Caco-2 (cell line): ENCODE results near the gene RBM4. TPM values are rescaled to one million over a fixed set of nuclear protein-coding genes. Genes with fewer than 3 reads are reported as not detected.

Experiments used
- BruUV-seq: library from RNA; stranded (reverse); fragments of 400-500 nt; replicated peaks from 2 replicates; lab custom pipeline; 2021; lab: Mats Ljungman, UMichigan
- CTCF ChIA-PET: fragments of 300-600 bp; sonication (Branson Sonifier 250); formaldehyde crosslinking; loops from one replicate; lab custom pipeline; 2022; ENCODE audit warnings: antibody characterized with exemption; lab: Charles Lee
- POLR2A ChIA-PET: fragments of 300-600 bp; sonication (Branson Sonifier 250); formaldehyde crosslinking; loops from one replicate; lab custom pipeline; 2022; ENCODE audit warnings: antibody characterized with exemption; lab: Charles Lee
- DNase-seq, 2 experiments: peaks; one replicate each; pipeline versions ENCODE4 v3.0.0 to v3.0.0-alpha.2; 2020 to 2022
- H3K27me3 ChIP-seq: replicated peaks from 2 replicates; pipeline ENCODE4 v1.6.0; 2011; ENCODE audit warnings: low read length; ENCODE audit not compliant: control insufficient read depth, insufficient read depth
- H3K36me3 ChIP-seq: 2 replicates; pipeline ENCODE4 v1.5.1; 2011; ENCODE audit warnings: low read length; ENCODE audit not compliant: control insufficient read depth, insufficient read depth
- H3K4me1 ChIP-seq: fragments of 250-450 bp; sonication (Bioruptor Pico); 2 replicates; pipeline ENCODE4 v1.5.1; 2020; ENCODE audit warnings: mild to moderate bottlenecking
- H3K4me3 ChIP-seq: 2 replicates; pipeline ENCODE4 v1.5.1; 2011; ENCODE audit warnings: low read depth, mild to moderate bottlenecking, control low read depth, low read length
- H3K9me3 ChIP-seq: fragments of 250-450 bp; sonication (Bioruptor Pico); 2 replicates; pipeline ENCODE4 v1.5.1; 2020; ENCODE audit warnings: mild to moderate bottlenecking, moderate library complexity
- H3K27ac Mint-ChIP-seq: one replicate; pipeline ENCODE4 v1.8.0; 2022; ENCODE audit warnings: mixed read lengths; ENCODE audit not compliant: unreplicated experiment
- H3K27me3 Mint-ChIP-seq: one replicate; pipeline ENCODE4 v1.8.0; 2022; ENCODE audit warnings: mixed read lengths; ENCODE audit not compliant: insufficient read depth, unreplicated experiment
- H3K36me3 Mint-ChIP-seq: one replicate; pipeline ENCODE4 v1.8.0; 2022; ENCODE audit warnings: mild to moderate bottlenecking, mixed read lengths; ENCODE audit not compliant: insufficient read depth, unreplicated experiment
- H3K4me1 Mint-ChIP-seq: one replicate; pipeline ENCODE4 v1.8.0; 2022; ENCODE audit warnings: low read depth, mixed read lengths; ENCODE audit not compliant: unreplicated experiment
- H3K4me3 Mint-ChIP-seq: one replicate; pipeline ENCODE4 v1.8.0; 2022; ENCODE audit warnings: mild to moderate bottlenecking, moderate library complexity, mixed read lengths; ENCODE audit not compliant: unreplicated experiment
- H3K9me3 Mint-ChIP-seq: one replicate; pipeline ENCODE4 v1.8.0; 2022; ENCODE audit warnings: mixed read lengths; ENCODE audit not compliant: unreplicated experiment
- CTCF ChIP-seq, 2 experiments: fragments of 200-600 bp in 1 of 2; IDR thresholded peaks; 1 replicate in 1 of 2; 2 replicates in 1 of 2; pipeline versions ENCODE4 v1.5.1 to v1.8.0; 2011 to 2022; ENCODE audit warnings: antibody characterized with exemption in 1 of 2, control low read depth in 1 of 2, inconsistent platforms in 1 of 2, low read depth in 1 of 2, low read length in 1 of 2, mild to moderate bottlenecking in 1 of 2, moderate library complexity in 1 of 2; ENCODE audit not compliant: insufficient read depth in 1 of 2, severe bottlenecking in 1 of 2, unreplicated experiment in 1 of 2
- intact Hi-C: fragments of 100-400 bp; cut with micrococcal nuclease; formaldehyde crosslinking; loops from one replicate; pipeline ENCODE4 v1.10.0; 2022; ENCODE audit not compliant: unreplicated experiment
- total RNA-seq: library from RNA; stranded (reverse); gene quantifications from 2 replicates; pipeline ENCODE4 v1.2.3, GENCODE V29; 2022

Gene RBM4
- total RNA-seq, 1 experiment from 2014 or later: 257 TPM

- H3K36me3 ChIP-seq: peaks cover 6% of the 10 kb centered on the region; the same call in 1 of the 2 replicates
- no peaks in the 10 kb centered on the region for H3K27me3 Mint-ChIP-seq
- no peak for DNase-seq
- H3K4me1 ChIP-seq: peaks cover 16% of the 10 kb centered on the region
- no peak overlapping the region for H3K27ac Mint-ChIP-seq
- intact Hi-C loops: no loop called here
- no TSS peak for BruUV-seq
- TF ChIP-seq CTCF (IDR thresholded peaks at IDR 0.05; ENCODE audit: insufficient read depth in 1 of 2, low read depth in 1 of 2, low read length in 1 of 2, severe bottlenecking in 1 of 2, unreplicated experiment in 1 of 2): no peak
- no peaks in the 10 kb centered on the region for H3K9me3 Mint-ChIP-seq
- POLR2A ChIA-PET: no interaction called here
- H3K4me3 ChIP-seq: no peak overlapping the region
- H3K4me1 Mint-ChIP-seq: peaks cover 11% of the 10 kb centered on the region
- CTCF ChIA-PET: interaction anchor here (1.5 kb wide), 1 partner anchor 13 kb away, joined by 4 read pairs; no protein-coding TSS in a partner anchor
- peaks cover 41% of the 10 kb centered on the region for H3K36me3 Mint-ChIP-seq
- no peak overlapping the region for H3K4me3 Mint-ChIP-seq
- no peaks in the 10 kb centered on the region for H3K27me3 ChIP-seq
- H3K9me3 ChIP-seq: no peaks in the 10 kb centered on the region
These were observed 52.9 kb downstream of the RBM4 start for GRCh38 chr11:66691311-66691980.

DNA sequence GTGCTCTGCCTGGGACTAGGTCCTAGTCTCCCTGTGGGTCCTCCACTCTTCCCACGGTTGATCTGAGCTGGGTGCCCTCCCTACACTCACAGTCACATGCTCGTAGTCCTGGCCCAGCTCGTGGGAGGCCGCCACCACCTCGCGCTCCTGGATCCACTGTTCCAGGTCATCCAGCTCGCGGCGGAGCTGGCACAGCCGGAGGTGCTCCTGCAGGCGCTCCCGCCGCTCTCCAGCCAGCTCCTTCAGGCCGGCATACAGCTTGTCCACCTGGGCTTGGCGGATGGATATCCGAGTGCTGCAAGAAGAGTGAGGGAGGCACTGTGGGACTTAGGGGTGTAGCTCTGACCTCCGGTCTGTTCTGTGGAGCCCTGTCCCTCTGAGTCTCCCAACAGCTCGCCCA, 53.9 kb downstream of the RBM4 start:
- H3K27ac Mint-ChIP-seq: no peak overlapping the region
- H3K4me3 Mint-ChIP-seq: no peak overlapping the region
- no peaks in the 10 kb centered on the region for H3K9me3 Mint-ChIP-seq
- no peak for DNase-seq
- H3K36me3 Mint-ChIP-seq: peaks cover 41% of the 10 kb centered on the region
- no peaks in the 10 kb centered on the region for H3K27me3 ChIP-seq
- no peak overlapping the region for H3K4me3 ChIP-seq
- BruUV-seq: no TSS peak
- peaks cover 6% of the 10 kb centered on the region; the same call in 1 of the 2 replicates for H3K36me3 ChIP-seq
- H3K4me1 Mint-ChIP-seq: peaks cover 11% of the 10 kb centered on the region
- ChIA-PET POLR2A (no interaction called here), CTCF (interaction anchor here (0.8 to 1.3 kb wide), 4 partner anchors 126 to 177 kb away, joined by 3 read pairs; no protein-coding TSS in a partner anchor)
- H3K4me1 ChIP-seq: peaks cover 16% of the 10 kb centered on the region
- no peaks in the 10 kb centered on the region for H3K27me3 Mint-ChIP-seq
- no peaks in the 10 kb centered on the region for H3K9me3 ChIP-seq
- intact Hi-C loops: no loop called here
- TF ChIP-seq CTCF (IDR thresholded peaks at IDR 0.05; ENCODE audit: insufficient read depth in 1 of 2, low read depth in 1 of 2, low read length in 1 of 2, severe bottlenecking in 1 of 2, unreplicated experiment in 1 of 2): no peak

- no peaks in the 10 kb centered on the region for H3K9me3 ChIP-seq
- intact Hi-C loops: no loop called here
- ChIA-PET POLR2A (no interaction called here), CTCF (interaction anchor here (0.8 to 1.3 kb wide), 4 partner anchors 125 to 177 kb away, joined by 3 read pairs; no protein-coding TSS in a partner anchor)
- BruUV-seq: no TSS peak
- no peaks in the 10 kb centered on the region for H3K27me3 ChIP-seq
- no peak overlapping the region for H3K4me3 ChIP-seq
- peaks cover 11% of the 10 kb centered on the region for H3K4me1 Mint-ChIP-seq
- no peak overlapping the region for H3K27ac Mint-ChIP-seq
- peaks cover 16% of the 10 kb centered on the region for H3K4me1 ChIP-seq
- H3K9me3 Mint-ChIP-seq: no peaks in the 10 kb centered on the region
- H3K4me3 Mint-ChIP-seq: no peak overlapping the region
- H3K36me3 Mint-ChIP-seq: peaks cover 41% of the 10 kb centered on the region
- no peaks in the 10 kb centered on the region for H3K27me3 Mint-ChIP-seq
- no peak for TF ChIP-seq CTCF (IDR thresholded peaks at IDR 0.05; ENCODE audit: insufficient read depth in 1 of 2, low read depth in 1 of 2, low read length in 1 of 2, severe bottlenecking in 1 of 2, unreplicated experiment in 1 of 2)
- H3K36me3 ChIP-seq: peaks cover 6% of the 10 kb centered on the region; the same call in 1 of the 2 replicates
- DNase-seq: no peak
These were observed 54.4 kb downstream of the RBM4 start for GRCh38 chr11:66692871-66693331.
